HEK293T (cell line): ENCODE data around the gene NR1H3.

ENCODE experiments used
- CTCF ChIA-PET: fragments of 350-600 bp; formaldehyde crosslinking; extraction: SDS; loops from one replicate; lab custom pipeline; 2021; ENCODE audit warnings: antibody characterized with exemption, inconsistent platforms; lab: Yijun Ruan, JAX
- POLR2A ChIA-PET: fragments of 350-600 bp; formaldehyde crosslinking; extraction: SDS; loops from one replicate; lab custom pipeline; 2020; ENCODE audit warnings: antibody characterized with exemption, inconsistent platforms; lab: Yijun Ruan, JAX
- DNase-seq: peaks from one replicate; pipeline ENCODE4 v3.0.0; 2012; ENCODE audit warnings: mixed read lengths; ENCODE audit errors: extremely low spot score
- ARNT ChIP-seq: fragments of 450-650 bp; IDR thresholded peaks from 2 replicates; pipeline ENCODE4 v1.6.1; 2017; ENCODE audit warnings: mild to moderate bottlenecking
- BHLHE40 ChIP-seq: fragments of 450-650 bp; IDR thresholded peaks from 2 replicates; pipeline ENCODE4 v1.6.1; 2016; ENCODE audit warnings: mild to moderate bottlenecking, moderate library complexity, borderline replicate concordance
- CTBP1 ChIP-seq: fragments of 450-650 bp; IDR thresholded peaks from 2 replicates; pipeline ENCODE4 v1.6.1; 2016; ENCODE audit warnings: borderline replicate concordance
- ELF4 ChIP-seq: fragments of 450-650 bp; IDR thresholded peaks from 2 replicates; pipeline ENCODE4 v1.6.1; 2017; ENCODE audit warnings: antibody characterized with exemption
- FOXA1 ChIP-seq: fragments of 450-650 bp; IDR thresholded peaks from 2 replicates; pipeline ENCODE4 v1.6.1; 2016; ENCODE audit warnings: mild to moderate bottlenecking
- FOXK2 ChIP-seq: fragments of 450-650 bp; IDR thresholded peaks from 2 replicates; pipeline ENCODE4 v1.6.1; 2016; ENCODE audit warnings: mild to moderate bottlenecking
- FOXM1 ChIP-seq: fragments of 450-650 bp; IDR thresholded peaks from 2 replicates; pipeline ENCODE4 v1.6.1; 2017; ENCODE audit warnings: mild to moderate bottlenecking, borderline replicate concordance
- HDGF ChIP-seq: fragments of 450-650 bp; IDR thresholded peaks from 2 replicates; pipeline ENCODE4 v1.6.1; 2017; ENCODE audit warnings: antibody characterized with exemption, borderline replicate concordance
- L3MBTL2 ChIP-seq: fragments of 450-650 bp; conservative IDR thresholded peaks from 2 replicates; pipeline ENCODE4 v1.6.1; 2016; ENCODE audit warnings: mild to moderate bottlenecking
- LEF1 ChIP-seq: fragments of 450-650 bp; IDR thresholded peaks from 2 replicates; pipeline ENCODE4 v1.6.1; 2017; ENCODE audit warnings: mild to moderate bottlenecking, borderline replicate concordance
- NFRKB ChIP-seq: fragments of 450-650 bp; IDR thresholded peaks from 2 replicates; pipeline ENCODE4 v1.6.1; 2016; ENCODE audit warnings: mild to moderate bottlenecking, moderate library complexity
- SP1 ChIP-seq: fragments of 450-650 bp; IDR thresholded peaks from 2 replicates; pipeline ENCODE4 v1.6.1; 2017
- SUZ12 ChIP-seq: fragments of 450-650 bp; IDR thresholded peaks from 2 replicates; pipeline ENCODE4 v1.6.1; 2016; ENCODE audit warnings: mild to moderate bottlenecking
- TARDBP ChIP-seq: fragments of 450-650 bp; IDR thresholded peaks from 2 replicates; pipeline ENCODE4 v1.6.1; 2016
- ZNF384 ChIP-seq: fragments of 450-650 bp; IDR thresholded peaks from 2 replicates; pipeline ENCODE4 v1.6.1; 2016
- TF ChIP-seq, protein P1 (sequence below): fragments of 450-650 bp; IDR thresholded peaks from 2 replicates; pipeline ENCODE4 v1.6.1; 2016

Gene NR1H3

DNA sequence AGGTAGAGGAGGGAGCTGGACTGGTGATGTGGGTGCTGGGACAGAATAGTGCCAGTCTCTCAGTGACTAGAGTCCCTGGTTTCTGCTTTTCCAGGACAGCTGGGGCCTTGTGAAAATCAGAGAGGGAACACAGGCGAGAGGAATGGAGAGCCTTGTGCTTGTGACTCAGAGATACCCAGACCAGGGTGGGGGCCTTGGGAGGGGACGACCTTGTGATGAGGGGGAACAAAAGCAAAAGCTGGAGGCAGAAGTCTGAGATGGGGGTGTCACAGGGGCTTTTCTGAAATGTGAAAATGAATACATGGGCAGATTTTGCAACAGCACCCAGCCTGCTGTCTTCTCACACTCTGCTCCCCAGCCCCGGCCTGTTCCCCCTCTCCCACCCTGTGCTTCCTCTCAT lies 3.4 kb upstream of the NR1H3 start:
- TF ChIP-seq FOXM1 (no peak), FOXA1 (no peak), NFRKB (no peak), TARDBP (no peak), SP1 (no peak), BHLHE40 (no peak), CTBP1 (no peak), LEF1 (no peak), FOXK2 (no peak), SUZ12 (no peak), ARNT (no peak), ZNF384 (no peak)
- TF ChIP-seq, protein P1, sequence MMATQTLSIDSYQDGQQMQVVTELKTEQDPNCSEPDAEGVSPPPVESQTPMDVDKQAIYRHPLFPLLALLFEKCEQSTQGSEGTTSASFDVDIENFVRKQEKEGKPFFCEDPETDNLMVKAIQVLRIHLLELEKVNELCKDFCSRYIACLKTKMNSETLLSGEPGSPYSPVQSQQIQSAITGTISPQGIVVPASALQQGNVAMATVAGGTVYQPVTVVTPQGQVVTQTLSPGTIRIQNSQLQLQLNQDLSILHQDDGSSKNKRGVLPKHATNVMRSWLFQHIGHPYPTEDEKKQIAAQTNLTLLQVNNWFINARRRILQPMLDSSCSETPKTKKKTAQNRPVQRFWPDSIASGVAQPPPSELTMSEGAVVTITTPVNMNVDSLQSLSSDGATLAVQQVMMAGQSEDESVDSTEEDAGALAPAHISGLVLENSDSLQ, result no peak
- ChIA-PET POLR2A (interaction anchor here (0.7 to 1.0 kb wide), 2 partner anchors 10 to 67 kb away, joined by 3 read pairs; no protein-coding TSS in a partner anchor), CTCF (no interaction called here)
- no peak for DNase-seq

DNA sequence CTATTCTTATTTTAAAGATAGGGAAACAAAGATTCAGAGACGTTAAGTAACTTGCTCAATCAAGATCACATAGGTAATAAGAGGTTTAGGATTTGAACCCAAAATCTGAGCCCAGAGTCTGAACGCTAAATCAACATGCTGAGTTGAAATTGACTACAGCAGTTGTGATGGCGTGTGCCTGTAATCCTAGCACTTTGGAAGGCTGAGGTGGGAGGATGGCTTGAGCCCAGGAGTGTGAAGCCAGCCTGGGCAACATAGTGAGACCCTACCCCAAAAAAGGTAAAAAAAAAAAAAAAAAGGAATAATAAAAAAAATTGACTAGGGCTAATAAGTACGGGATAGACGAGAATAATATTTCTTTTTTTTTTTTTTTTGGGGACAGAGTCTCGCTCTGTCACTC lies 1.4 kb upstream of the NR1H3 start:
- ChIA-PET CTCF (no interaction called here), POLR2A (interaction anchor here (1.1 kb wide), 1 partner anchor 7 kb away, joined by 4 read pairs; the partner anchor contains the start of gene ACP2)
- DNase-seq, result no peak
- TF ChIP-seq BHLHE40 (no peak), FOXA1 (no peak), ARNT (no peak), ELF4 (no peak), FOXM1 (no peak), L3MBTL2 (no peak), CTBP1 (no peak), SP1 (no peak), TARDBP (no peak), SUZ12 (no peak)
- TF ChIP-seq, protein P1, result no peak

DNA sequence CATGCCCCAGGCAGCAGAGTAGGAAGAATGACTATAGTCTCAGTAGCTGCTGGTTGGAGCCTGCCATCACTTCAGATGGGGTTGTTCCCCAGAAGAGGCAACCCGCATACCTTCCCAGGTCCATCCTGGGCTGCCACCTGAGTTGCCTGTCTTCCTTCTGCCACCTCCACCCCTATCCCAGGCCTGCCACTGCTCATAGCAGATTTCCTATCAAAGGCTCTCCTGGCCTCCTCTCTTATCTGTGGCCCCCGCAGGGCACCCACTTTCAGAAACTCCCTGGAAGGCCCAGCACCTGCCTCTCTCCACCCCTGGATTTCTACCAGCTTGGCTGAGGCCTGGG lies 649 bp upstream of the NR1H3 start:
- no peak for TF ChIP-seq SP1
- no peak for TF ChIP-seq ELF4
- no peak for TF ChIP-seq L3MBTL2
- TF ChIP-seq, protein P1, result no peak
- TF ChIP-seq FOXM1, result no peak
- ChIA-PET POLR2A (interaction anchor here (1.1 to 3.2 kb wide), 2 partner anchors 8 to 43 kb away, joined by 4 to 10 read pairs; partner anchors contain the start of gene ACP2), CTCF (interaction anchor here (0.6 to 1.7 kb wide), 3 partner anchors 10 to 98 kb away, joined by 3 to 6 read pairs (median 3); no protein-coding TSS in a partner anchor)
- no peak for DNase-seq

DNA sequence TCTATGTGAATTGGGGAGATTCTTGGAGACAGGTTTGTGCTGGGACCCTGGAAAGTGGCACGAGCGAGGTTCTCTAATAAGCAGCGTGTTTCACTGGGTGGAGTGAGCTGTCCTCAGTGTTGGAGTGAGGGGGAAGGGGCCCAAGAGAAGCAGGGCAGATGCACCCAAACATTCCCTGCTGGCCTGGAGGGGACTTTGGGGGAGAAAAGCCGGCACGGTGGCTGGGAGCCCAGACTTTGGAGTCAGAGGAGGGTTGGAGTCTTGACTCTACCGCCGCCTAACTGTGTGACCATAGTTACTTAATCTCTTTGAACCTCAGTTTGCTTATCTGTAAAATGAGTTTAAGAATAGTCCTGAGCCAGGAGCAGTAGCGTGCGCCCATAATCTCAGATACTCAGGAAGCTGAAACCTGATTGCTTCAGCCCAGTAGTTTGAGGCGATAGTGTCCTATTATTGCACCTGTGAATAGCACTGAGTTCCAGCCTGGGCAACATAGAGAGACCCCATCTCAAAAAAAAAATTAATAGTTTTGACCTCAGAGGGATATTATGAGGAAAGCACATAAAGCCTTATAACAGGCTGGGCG lies 614 bp downstream of the NR1H3 start:
- ChIA-PET CTCF (interaction anchor here (1.0 to 2.8 kb wide), 4 partner anchors 10 to 97 kb away, joined by 6 to 25 read pairs (median 12); partner anchors contain the start of gene ACP2), POLR2A (interaction anchor here (1.5 to 3.2 kb wide), 3 partner anchors 10 to 45 kb away, joined by 4 to 21 read pairs (median 10); partner anchors contain the start of genes ACP2 and DDB2)
- DNase-seq, result no peak
- TF ChIP-seq FOXK2, result no peak
- no peak for TF ChIP-seq CTBP1
- TF ChIP-seq BHLHE40, result no peak
- TF ChIP-seq NFRKB, result no peak
- no peak for TF ChIP-seq FOXA1

DNA sequence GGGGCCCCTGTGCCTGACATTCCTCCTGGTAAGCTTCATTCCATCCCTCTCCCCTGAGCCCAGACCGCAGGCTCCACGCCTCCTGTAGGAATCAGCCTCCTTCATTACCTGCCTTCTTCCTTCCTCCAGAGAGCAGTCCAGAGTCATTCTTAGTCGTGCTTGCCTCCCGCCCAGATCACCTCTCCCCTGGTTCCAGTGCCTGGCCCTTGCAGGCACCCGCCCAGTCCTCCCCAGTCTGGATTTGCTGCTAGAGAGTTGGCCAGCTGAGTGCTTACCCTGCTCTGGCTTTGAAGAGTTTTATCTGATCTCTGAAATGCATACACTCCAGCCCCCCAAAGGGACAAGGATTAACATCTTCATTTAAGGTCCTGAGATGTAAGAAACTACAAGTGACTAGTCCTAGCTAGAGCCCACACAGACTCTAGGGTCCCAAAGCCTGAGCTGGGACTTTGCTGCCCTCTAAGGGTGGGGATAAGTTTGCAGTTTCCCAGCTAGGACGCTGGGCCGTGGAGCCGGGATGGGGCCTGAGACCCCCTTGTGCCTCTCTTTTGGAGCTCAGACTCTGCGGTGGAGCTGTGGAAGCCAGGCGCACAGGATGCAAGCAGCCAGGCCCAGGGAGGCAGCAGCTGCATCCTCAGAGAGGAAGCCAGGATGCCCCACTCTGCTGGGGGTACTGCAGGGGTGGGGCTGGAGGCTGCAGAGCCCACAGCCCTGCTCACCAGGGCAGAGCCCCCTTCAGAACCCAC lies 1.6 kb downstream of the NR1H3 start:
- no peak for TF ChIP-seq HDGF
- no peak for TF ChIP-seq FOXM1
- TF ChIP-seq ZNF384, result no peak
- no peak for TF ChIP-seq ELF4
- TF ChIP-seq CTBP1, result no peak
- TF ChIP-seq, protein P1, result no peak
- no peak for TF ChIP-seq FOXK2
- no peak for TF ChIP-seq BHLHE40
- TF ChIP-seq NFRKB, result no peak
- no peak for TF ChIP-seq LEF1
- TF ChIP-seq FOXA1, result no peak
- TF ChIP-seq ARNT, result no peak
- TF ChIP-seq TARDBP, result no peak
- no peak for TF ChIP-seq SP1
- no peak for TF ChIP-seq L3MBTL2
- no peak for TF ChIP-seq SUZ12
- DNase-seq, result peak; percentile 70
- ChIA-PET POLR2A (interaction anchor here (0.7 to 3.2 kb wide), 6 partner anchors 9 to 46 kb away, joined by 3 to 21 read pairs (median 6); partner anchors contain the start of genes ACP2 and DDB2), CTCF (interaction anchor here (0.8 to 2.8 kb wide), 7 partner anchors 9 to 136 kb away, joined by 3 to 25 read pairs (median 4); partner anchors contain the start of gene ACP2)
